Colonic mucosa (tissue), 4 donors: Measurements from ENCODE around the gene MARCHF7. TPM values are rescaled to one million over a fixed set of nuclear protein-coding genes. Genes with fewer than 3 reads are reported as not detected.

Source experiments
- DNase-seq: peaks from one replicate; pipeline ENCODE4 v3.0.0-alpha.2; 2020
- H3K27ac ChIP-seq: fragments of 200-600 bp; one replicate; pipeline ENCODE4 v1.8.0; 2021
- H3K27me3 ChIP-seq: fragments of 200-600 bp; one replicate; pipeline ENCODE4 v1.8.0; 2021
- H3K36me3 ChIP-seq: fragments of 200-600 bp; one replicate; pipeline ENCODE4 v1.8.0; 2021
- H3K4me1 ChIP-seq: fragments of 200-600 bp; one replicate; pipeline ENCODE4 v1.8.0; 2021; ENCODE audit warnings: mild to moderate bottlenecking
- H3K4me3 ChIP-seq: fragments of 200-600 bp; one replicate; pipeline ENCODE4 v1.8.0; 2021
- H3K9ac ChIP-seq, 2 donors: one replicate each; pipeline ENCODE4 v1.7.0; 2013; ENCODE audit warnings: control low read depth in 2 of 2, low read depth in 2 of 2, low read length in 2 of 2
- H3K9me3 ChIP-seq: fragments of 200-600 bp; one replicate; pipeline ENCODE4 v1.8.0; 2021
- CTCF ChIP-seq: fragments of 200-600 bp; IDR thresholded peaks from one replicate; pipeline ENCODE4 v1.8.0; 2022; ENCODE audit warnings: antibody characterized with exemption, mild to moderate bottlenecking
- intact Hi-C: fragments of 100-400 bp; cut with DNase I; formaldehyde crosslinking; loops from one replicate; pipeline ENCODE4 v1.14.1; 2022
- total RNA-seq, 2 donors: library from RNA; stranded (reverse); fragmentation: NEBNext Ultra II Directional in 1 of 2; extraction: Animal tissue kit (Norgen Biotek cat#: 25700) in 1 of 2; gene quantifications; one replicate each; pipeline ENCODE4 v1.2.1, GENCODE V29; 2021
- donor health status: healthy.
- donor health status: DM: no; HTN: no; CAD: no.
- donor health status: DM: no; HTN: no; CAD: no.

Gene MARCHF7
- total RNA-seq, 2 donors from 2014 or later = 39.8 to 75.1 TPM

- H3K27ac ChIP-seq = no peak overlapping the region
- no peak overlapping the region for H3K4me3 ChIP-seq
- H3K27me3 ChIP-seq = no peaks in the 10 kb centered on the region
- H3K9me3 ChIP-seq = no peaks in the 10 kb centered on the region
- no peaks in the 10 kb centered on the region for H3K4me1 ChIP-seq
- no peak for TF ChIP-seq CTCF
- intact Hi-C loops = no loop called here
- no peak overlapping the region for H3K9ac ChIP-seq
- peaks cover 6% of the 10 kb centered on the region for H3K36me3 ChIP-seq
- no peak for DNase-seq
Observed at GRCh38 chr2:159759577-159759976, 47.3 kb downstream of the MARCHF7 start.

GRCh38 chr2:159760326-159760725 is 48.0 kb downstream of the MARCHF7 start:
- intact Hi-C loops = no loop called here
- Histone ChIP-seq H3K9ac (no peak overlapping the region), H3K27me3 (no peaks in the 10 kb centered on the region), H3K36me3 (peaks cover 6% of the 10 kb centered on the region), H3K9me3 (no peaks in the 10 kb centered on the region), H3K27ac (no peak overlapping the region), H3K4me3 (no peak overlapping the region), H3K4me1 (no peaks in the 10 kb centered on the region)
- no peak for TF ChIP-seq CTCF
- DNase-seq = no peak

GRCh38 chr2:159762075-159762474 is 49.8 kb downstream of the MARCHF7 start:
- Histone ChIP-seq H3K4me3 (no peak overlapping the region), H3K9ac (no peak overlapping the region), H3K27ac (no peak overlapping the region), H3K27me3 (no peaks in the 10 kb centered on the region), H3K9me3 (no peaks in the 10 kb centered on the region), H3K36me3 (peaks cover 6% of the 10 kb centered on the region), H3K4me1 (no peaks in the 10 kb centered on the region)
- intact Hi-C loops = no loop called here
- no peak for TF ChIP-seq CTCF
- DNase-seq = no peak

Other genes starting within 250 kb of the MARCHF7 start
- gene BAZ2B, start 96.0 kb upstream of the MARCHF7 start, total RNA-seq = 10 to 100 TPM; 36.7 to 60.9 TPM
- 10 to 100 TPM in 1 of 2 donors, 1 to 10 TPM in 1; 8.5 to 15.1 TPM for gene CD302, start 85.7 kb downstream of the MARCHF7 start, total RNA-seq
- gene LY75, start 192.2 kb downstream of the MARCHF7 start, total RNA-seq = 10 to 100 TPM; 27.6 to 35.5 TPM